HG02763 (cell line): ENCODE results near the gene RHBDL3.
"Not testable (repeated sequence)": the region's sequence is repeated elsewhere in the genome, so short reads cannot be mapped to it uniquely, and the experiment has no call there.

Experiments
- ATAC-seq: cut with Tn5 transposase; IDR thresholded peaks from one replicate; pipeline ENCODE4 v1.9.1; 2021; ENCODE audit warnings: mild to moderate bottlenecking, moderate library complexity; ENCODE audit not compliant: unreplicated experiment

The RHBDL3 gene

GRCh38 chr17:32323046-32323445 is 57.4 kb downstream of the RHBDL3 start:
- ATAC-seq, result no peak

- ATAC-seq, result no peak
Measured at GRCh38 chr17:32323811-32324491, 58.3 kb downstream of the RHBDL3 start.

- ATAC-seq, result no peak
Measured at GRCh38 chr17:32327911-32328310, 62.3 kb downstream of the RHBDL3 start.

- no peak for ATAC-seq
Measured at GRCh38 chr17:32330147-32330546, 64.5 kb downstream of the RHBDL3 start.

GRCh38 chr17:32331243-32332040 is 65.8 kb downstream of the RHBDL3 start:
- ATAC-seq, result no peak

- no peak for ATAC-seq
Measured at GRCh38 chr17:32333187-32333586, 67.6 kb downstream of the RHBDL3 start.

- no peak for ATAC-seq
Measured at GRCh38 chr17:32335046-32335445, 69.4 kb downstream of the RHBDL3 start.

- no peak for ATAC-seq
Measured at GRCh38 chr17:32335687-32336086, 70.1 kb downstream of the RHBDL3 start.

- peak; percentile 8 for ATAC-seq
Measured at GRCh38 chr17:32341141-32341856, 75.7 kb downstream of the RHBDL3 start.

GRCh38 chr17:32341857-32342602 is 76.4 kb downstream of the RHBDL3 start, which contains the start of gene C17orf75:
Gene C17orf75, minus strand, starts transcription at chr17:32342173. Its CDS starts 34 bp downstream, at chr17:32342139.
- ATAC-seq, result peak; percentile 73

GRCh38 chr17:32342603-32343325 is 77.1 kb downstream of the RHBDL3 start:
- ATAC-seq, result no peak

GRCh38 chr17:32345951-32346600 is 80.4 kb downstream of the RHBDL3 start:
- no peak for ATAC-seq

GRCh38 chr17:32348483-32348800 is 82.8 kb downstream of the RHBDL3 start:
- no peak for ATAC-seq

GRCh38 chr17:32349503-32349853 is 83.8 kb downstream of the RHBDL3 start:
- no peak for ATAC-seq

- ATAC-seq, result peak; percentile 89
Measured at GRCh38 chr17:32349854-32350665, 84.4 kb downstream of the RHBDL3 start, which contains the start of gene ZNF207. Gene ZNF207, plus strand, starts transcription at chr17:32350157. Its CDS starts 129 bp downstream, at chr17:32350286.

GRCh38 chr17:32350666-32351418 is 85.2 kb downstream of the RHBDL3 start:
- ATAC-seq, result peak; percentile 11

GRCh38 chr17:32352734-32353133 is 87.1 kb downstream of the RHBDL3 start:
- not testable (repeated sequence) for ATAC-seq
